ENCODE measurements around the gene CECR2. TPM values are rescaled to one million over a fixed set of nuclear protein-coding genes. Genes with fewer than 3 reads are reported as not detected.

CECR2 gene
- total RNA-seq, 1 experiment from 2014 or later, result 154 TPM

DNA sequence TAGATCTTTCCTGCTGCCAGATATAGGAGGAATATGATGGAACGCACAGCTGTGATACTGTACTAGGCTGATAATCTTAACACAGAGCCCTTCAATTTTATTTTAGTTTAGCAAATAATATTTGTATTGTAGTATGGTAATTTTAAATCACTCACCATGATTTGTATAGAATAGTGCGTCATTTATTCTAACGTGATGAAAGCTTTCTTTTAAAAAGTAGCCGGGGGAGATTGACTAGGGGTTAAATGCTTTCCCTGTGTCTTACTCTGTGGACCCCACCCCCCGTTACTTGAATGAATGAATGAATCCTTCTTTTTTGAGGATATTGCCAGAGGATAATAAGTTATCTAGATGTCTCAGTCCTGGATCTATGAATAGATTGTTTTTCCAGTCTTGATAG lies 72.1 kb downstream of the CECR2 start:
- Histone ChIP-seq H3K9me3 (ENCODE audit: control insufficient read depth, low read depth, low read length) (no peaks in the 10 kb centered on the region), H3K9ac (ENCODE audit: extremely low read depth, insufficient read length, low read length) (no peak overlapping the region), H4K91ac (ENCODE audit: insufficient read length, low read depth, low read length) (no peak overlapping the region), H4K5ac (ENCODE audit: insufficient read length, low read depth, low read length) (no peak overlapping the region), H2BK5ac (ENCODE audit: insufficient read length, low read length) (no peak overlapping the region), H3K14ac (ENCODE audit: insufficient read depth, low read length) (no peak overlapping the region), H3K18ac (ENCODE audit: insufficient read length, low read depth, low read length) (no peak overlapping the region), H2BK12ac (ENCODE audit: insufficient read length, low read depth, low read length) (no peak overlapping the region), H3K27ac (ENCODE audit: insufficient read length, low read depth, low read length) (no peak overlapping the region), H3K79me1 (ENCODE audit: insufficient read depth, low read depth, low read length, poor library complexity, severe bottlenecking) (peaks cover 19% of the 10 kb centered on the region), H2BK20ac (ENCODE audit: low read depth, low read length, poor library complexity, severe bottlenecking) (no peak overlapping the region), H2BK120ac (ENCODE audit: low read depth, low read length, poor library complexity, severe bottlenecking) (no peak overlapping the region), H2BK15ac (ENCODE audit: low read depth, low read length) (no peak overlapping the region), H2AK5ac (ENCODE audit: insufficient read length, low read length) (no peak overlapping the region), H2AFZ (ENCODE audit: low read length) (no peak overlapping the region), H3K23me2 (ENCODE audit: insufficient read length, low read depth, low read length, poor library complexity, severe bottlenecking) (no peaks in the 10 kb centered on the region), H3K4me1 (ENCODE audit: insufficient read depth, low read length) (no peaks in the 10 kb centered on the region; the same call in 1 of the 2 replicates), H3K56ac (ENCODE audit: insufficient read length, low read depth, low read length) (no peak overlapping the region), H3K4ac (ENCODE audit: low read depth, low read length) (no peak overlapping the region), H3K23ac (ENCODE audit: insufficient read length, low read depth, low read length) (no peak overlapping the region), H3T11ph (ENCODE audit: low read length) (no peak overlapping the region), H4K8ac (replicated peaks; ENCODE audit: insufficient read length, low read depth, low read length) (no peak overlapping the region), H3K4me2 (ENCODE audit: insufficient read depth, insufficient read length, low read length) (no peak overlapping the region), H3K79me2 (ENCODE audit: insufficient read depth, low read length) (peaks cover 45% of the 10 kb centered on the region; the same call in 1 of the 2 replicates), H4K20me1 (ENCODE audit: control insufficient read depth, insufficient read depth, insufficient read length) (peaks cover 3% of the 10 kb centered on the region), H3K27me3 (ENCODE audit: insufficient read depth, low read length) (no peaks in the 10 kb centered on the region)
- peak overlapping the region in 1 of 3 experiments; percentile 92; a peak in 3 of 7 replicates for H3K27ac Mint-ChIP-seq
- H3K4me1 Mint-ChIP-seq, result peaks cover 51 to 73% of the 10 kb centered on the region in 2 experiments
- no peak for DNase-seq
- no peak overlapping the region for H3K4me3 Mint-ChIP-seq
- no peaks in the 10 kb centered on the region for H3K9me3 Mint-ChIP-seq
- WGBS (ENCODE audit: extremely low coverage, insufficient read length, low lambda C conversion rate), result no CpG with 5 or more reads among the region's 5 CpGs
- no peak for TF ChIP-seq CTCF (conservative IDR thresholded peaks at IDR 0.05)
- peaks cover 2 to 12% (median 9%) of the 10 kb centered on the region in 3 experiments; a peak in 6 of 7 replicates for H3K36me3 Mint-ChIP-seq (ENCODE audit: insufficient read depth in 1 of 3, low read depth in 3 of 3)
- no peaks in the 10 kb centered on the region for H3K27me3 Mint-ChIP-seq (ENCODE audit: low read depth)
